Measurements from ENCODE around the gene COL11A1.

Gene COL11A1

GRCh38 chr1:103108376-103109150, at the start of gene COL11A1:
TSS of gene COL11A1 (minus strand) at chr1:103108522. CDS start at chr1:103108178, 344 bp downstream.
- TF ChIP-seq CTCF (IDR thresholded peaks at IDR 0.05) (no peak), ZFX (IDR thresholded peaks at IDR 0.05; ENCODE audit: borderline replicate concordance) (no peak)
- H3K27ac ChIP-seq: no peak within 1 kb of the TSS

- no peak overlapping the region for H3K27ac ChIP-seq
- no peak for TF ChIP-seq ZFX (IDR thresholded peaks at IDR 0.05; ENCODE audit: borderline replicate concordance)
- TF ChIP-seq CTCF (IDR thresholded peaks at IDR 0.05): no peak
Measured at GRCh38 chr1:103156966-103157365, 48.6 kb upstream of the COL11A1 start.

GRCh38 chr1:103146166-103146565, 37.8 kb upstream of the COL11A1 start:
- TF ChIP-seq CTCF (IDR thresholded peaks at IDR 0.05): no peak
- no peak for TF ChIP-seq ZFX (IDR thresholded peaks at IDR 0.05; ENCODE audit: borderline replicate concordance)
- H3K27ac ChIP-seq: no peak overlapping the region

- no peak overlapping the region for H3K27ac ChIP-seq
- no peak for TF ChIP-seq ZFX (IDR thresholded peaks at IDR 0.05; ENCODE audit: borderline replicate concordance)
- no peak for TF ChIP-seq CTCF (IDR thresholded peaks at IDR 0.05)
Measured at GRCh38 chr1:103145449-103145848, 37.1 kb upstream of the COL11A1 start.

GRCh38 chr1:103144681-103145080, 36.4 kb upstream of the COL11A1 start:
- no peak overlapping the region for H3K27ac ChIP-seq
- TF ChIP-seq CTCF (IDR thresholded peaks at IDR 0.05) (no peak), ZFX (IDR thresholded peaks at IDR 0.05; ENCODE audit: borderline replicate concordance) (no peak)

GRCh38 chr1:103142461-103142860, 34.1 kb upstream of the COL11A1 start:
- TF ChIP-seq ZFX (IDR thresholded peaks at IDR 0.05; ENCODE audit: borderline replicate concordance): no peak
- no peak for TF ChIP-seq CTCF (IDR thresholded peaks at IDR 0.05)
- no peak overlapping the region for H3K27ac ChIP-seq

- TF ChIP-seq CTCF (IDR thresholded peaks at IDR 0.05) (no peak), ZFX (IDR thresholded peaks at IDR 0.05; ENCODE audit: borderline replicate concordance) (no peak)
- no peak overlapping the region for H3K27ac ChIP-seq
Measured at GRCh38 chr1:103129796-103130195, 21.5 kb upstream of the COL11A1 start.
